Measurements from ENCODE around the gene TRIB2.

GRCh38 chr2:12733846-12734245 lies 17.1 kb downstream of the TRIB2 start:
- TF ChIP-seq CTCF (IDR thresholded peaks at IDR 0.05): no peak
- no peak for TF ChIP-seq POLR2A (IDR thresholded peaks at IDR 0.05)

Data from lower leg skin (tissue), 3 donors.